ENCODE measurements around the gene PTPRD. TPM values are rescaled to one million over a fixed set of nuclear protein-coding genes. Genes with fewer than 3 reads are reported as not detected.

Gene PTPRD
- total and polyA plus RNA-seq, 2 donors (not counting 1 experiment from before 2014, with no cell fraction given): not detected

DNA sequence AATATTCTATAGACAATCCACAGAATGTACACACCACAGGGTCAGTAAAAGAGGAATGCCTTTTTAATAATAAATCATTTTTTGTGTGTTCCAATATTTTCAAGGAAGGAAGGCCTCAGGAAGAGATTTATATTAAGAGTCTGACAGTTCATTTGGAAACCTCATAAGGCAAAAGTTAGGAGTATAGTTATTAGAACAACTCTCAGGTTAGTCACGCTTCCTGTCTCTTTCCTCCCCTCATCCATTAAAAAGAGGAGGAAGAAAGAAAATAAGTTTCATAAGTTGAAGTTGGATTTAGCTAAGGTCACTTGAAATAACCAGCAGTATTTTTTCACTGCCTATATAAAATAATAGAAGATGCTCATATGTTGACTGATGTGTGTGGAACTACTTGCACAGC, 863.2 kb downstream of the PTPRD start:
- CTCF ChIA-PET: no interaction called here

DNA sequence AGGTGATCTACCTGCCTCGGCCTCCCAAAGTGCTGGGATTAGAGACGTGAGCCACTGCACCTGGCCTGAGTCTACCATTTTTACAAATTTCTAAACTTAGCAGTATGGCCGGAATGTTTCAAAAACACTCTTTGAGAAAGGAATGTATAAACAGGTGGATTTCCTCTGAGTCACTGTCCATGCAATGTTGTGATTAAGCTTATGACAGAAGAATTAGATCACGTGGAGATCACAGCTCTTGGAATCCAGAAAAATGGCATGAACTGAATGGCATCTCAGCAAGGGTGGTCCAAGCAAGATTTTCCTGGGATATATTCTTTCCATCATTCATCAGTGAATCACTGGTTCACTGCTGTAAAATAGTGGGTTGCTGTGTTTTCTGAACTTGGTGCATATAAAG, 865.0 kb downstream of the PTPRD start:
- H3K27me3 Mint-ChIP-seq: peaks cover 12% of the 10 kb centered on the region
- ATAC-seq (ENCODE audit: low read depth) (no peak), DNase-seq (no peak)
- no peak overlapping the region for H3K27ac Mint-ChIP-seq
- Histone ChIP-seq H3K27ac (ENCODE audit: low read length in 2 of 2) (no peak overlapping the region), H3K9me3 (ENCODE audit: control extremely low read depth in 1 of 3, control insufficient read depth in 2 of 3, insufficient read depth in 1 of 3, low read length in 2 of 3) (no peaks in the 10 kb centered on the region), H3K79me2 (ENCODE audit: control insufficient read depth, insufficient read depth, low read length) (no peaks in the 10 kb centered on the region), H2AFZ (ENCODE audit: insufficient read depth, low read depth, low read length, poor library complexity, severe bottlenecking) (no peak overlapping the region), H4K20me1 (ENCODE audit: control insufficient read depth, insufficient read depth, low read length, poor library complexity, severe bottlenecking) (no peaks in the 10 kb centered on the region), H3K4me1 (ENCODE audit: control insufficient read depth in 2 of 2, insufficient read depth in 2 of 2, low read length in 2 of 2) (no peaks in the 10 kb centered on the region), H3K36me3 (replicated peaks in 1 of 2; ENCODE audit: control extremely low read depth in 1 of 2, control insufficient read depth in 1 of 2, extremely low read depth in 1 of 2, insufficient read depth in 2 of 2, low read length in 1 of 2) (no peaks in the 10 kb centered on the region), H3K4me2 (replicated peaks; ENCODE audit: low read depth, low read length, poor library complexity, severe bottlenecking) (no peak overlapping the region), H3K9ac (ENCODE audit: low read length) (no peak overlapping the region), H3K4me3 (ENCODE audit: control extremely low read depth in 1 of 5, extremely low read depth in 1 of 5, insufficient read depth in 1 of 5, low read depth in 2 of 5, low read length in 4 of 5) (no peak overlapping the region), H3K27me3 (replicated peaks in 1 of 4; ENCODE audit: control extremely low read depth in 1 of 4, control insufficient read depth in 3 of 4, insufficient read depth in 4 of 4, low read length in 3 of 4) (no peaks in the 10 kb centered on the region)
- TF ChIP-seq, protein P1, sequence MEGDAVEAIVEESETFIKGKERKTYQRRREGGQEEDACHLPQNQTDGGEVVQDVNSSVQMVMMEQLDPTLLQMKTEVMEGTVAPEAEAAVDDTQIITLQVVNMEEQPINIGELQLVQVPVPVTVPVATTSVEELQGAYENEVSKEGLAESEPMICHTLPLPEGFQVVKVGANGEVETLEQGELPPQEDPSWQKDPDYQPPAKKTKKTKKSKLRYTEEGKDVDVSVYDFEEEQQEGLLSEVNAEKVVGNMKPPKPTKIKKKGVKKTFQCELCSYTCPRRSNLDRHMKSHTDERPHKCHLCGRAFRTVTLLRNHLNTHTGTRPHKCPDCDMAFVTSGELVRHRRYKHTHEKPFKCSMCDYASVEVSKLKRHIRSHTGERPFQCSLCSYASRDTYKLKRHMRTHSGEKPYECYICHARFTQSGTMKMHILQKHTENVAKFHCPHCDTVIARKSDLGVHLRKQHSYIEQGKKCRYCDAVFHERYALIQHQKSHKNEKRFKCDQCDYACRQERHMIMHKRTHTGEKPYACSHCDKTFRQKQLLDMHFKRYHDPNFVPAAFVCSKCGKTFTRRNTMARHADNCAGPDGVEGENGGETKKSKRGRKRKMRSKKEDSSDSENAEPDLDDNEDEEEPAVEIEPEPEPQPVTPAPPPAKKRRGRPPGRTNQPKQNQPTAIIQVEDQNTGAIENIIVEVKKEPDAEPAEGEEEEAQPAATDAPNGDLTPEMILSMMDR (IDR thresholded peaks at IDR 0.05): no peak
- no peak for TF ChIP-seq EZH2 (IDR thresholded peaks at IDR 0.05; ENCODE audit: borderline replicate concordance, insufficient read depth, low read depth, low read length, poor library complexity, severe bottlenecking)
- H3K9me3 Mint-ChIP-seq (ENCODE audit: insufficient read depth): no peaks in the 10 kb centered on the region
- intact Hi-C loops (cut with micrococcal nuclease): no loop called here
- no peak overlapping the region for H3K4me3 Mint-ChIP-seq
- peaks cover 18% of the 10 kb centered on the region for H3K4me1 Mint-ChIP-seq
- 100% methylated on average over 2 of the region's 4 CpGs for WGBS (ENCODE audit: insufficient coverage)
- ChIA-PET POLR2A (no interaction called here), CTCF (no interaction called here)

More for the DNA sequence above, 863.2 kb downstream of the PTPRD start:
- no CpG with 5 or more reads among the region's 1 CpG for WGBS (ENCODE audit: insufficient coverage)
- H3K4me3 Mint-ChIP-seq: no peak overlapping the region
- H3K27ac Mint-ChIP-seq: no peak overlapping the region
- Histone ChIP-seq H2AFZ (ENCODE audit: insufficient read depth, low read depth, low read length, poor library complexity, severe bottlenecking) (no peak overlapping the region), H3K4me3 (ENCODE audit: control extremely low read depth in 1 of 5, extremely low read depth in 1 of 5, insufficient read depth in 1 of 5, low read depth in 2 of 5, low read length in 4 of 5) (no peak overlapping the region), H3K4me1 (ENCODE audit: control insufficient read depth in 2 of 2, insufficient read depth in 2 of 2, low read length in 2 of 2) (no peaks in the 10 kb centered on the region), H3K4me2 (replicated peaks; ENCODE audit: low read depth, low read length, poor library complexity, severe bottlenecking) (no peak overlapping the region), H3K36me3 (replicated peaks in 1 of 2; ENCODE audit: control extremely low read depth in 1 of 2, control insufficient read depth in 1 of 2, extremely low read depth in 1 of 2, insufficient read depth in 2 of 2, low read length in 1 of 2) (no peaks in the 10 kb centered on the region), H3K79me2 (ENCODE audit: control insufficient read depth, insufficient read depth, low read length) (no peaks in the 10 kb centered on the region), H3K27ac (ENCODE audit: low read length in 2 of 2) (no peak overlapping the region), H4K20me1 (ENCODE audit: control insufficient read depth, insufficient read depth, low read length, poor library complexity, severe bottlenecking) (no peaks in the 10 kb centered on the region), H3K9me3 (ENCODE audit: control extremely low read depth in 1 of 3, control insufficient read depth in 2 of 3, insufficient read depth in 1 of 3, low read length in 2 of 3) (no peaks in the 10 kb centered on the region), H3K27me3 (replicated peaks in 1 of 4; ENCODE audit: control extremely low read depth in 1 of 4, control insufficient read depth in 3 of 4, insufficient read depth in 4 of 4, low read length in 3 of 4) (no peaks in the 10 kb centered on the region), H3K9ac (ENCODE audit: low read length) (no peak overlapping the region)
- POLR2A ChIA-PET: no interaction called here
- DNase-seq (no peak), ATAC-seq (ENCODE audit: low read depth) (no peak)
- peaks cover 8% of the 10 kb centered on the region for H3K27me3 Mint-ChIP-seq
- TF ChIP-seq EZH2 (IDR thresholded peaks at IDR 0.05; ENCODE audit: borderline replicate concordance, insufficient read depth, low read depth, low read length, poor library complexity, severe bottlenecking): no peak
- TF ChIP-seq, protein P1 (IDR thresholded peaks at IDR 0.05): no peak
- intact Hi-C loops (cut with micrococcal nuclease): no loop called here
- H3K4me1 Mint-ChIP-seq: peaks cover 18% of the 10 kb centered on the region
- H3K9me3 Mint-ChIP-seq (ENCODE audit: insufficient read depth): no peaks in the 10 kb centered on the region

All from B cell (primary cell).